Activated CD8-positive, alpha-beta memory T cell treated with anti-CD3 and anti-CD28 coated beads for 48 hours (primary cell): ENCODE results near the gene WDR5B.

ENCODE experiments used
- DNase-seq, 3 experiments: peaks; one replicate each; pipeline ENCODE4 v3.0.0-alpha.2; 2020; ENCODE audit warnings: low read depth in 2 of 3, low spot score in 2 of 3

Gene WDR5B

DNA sequence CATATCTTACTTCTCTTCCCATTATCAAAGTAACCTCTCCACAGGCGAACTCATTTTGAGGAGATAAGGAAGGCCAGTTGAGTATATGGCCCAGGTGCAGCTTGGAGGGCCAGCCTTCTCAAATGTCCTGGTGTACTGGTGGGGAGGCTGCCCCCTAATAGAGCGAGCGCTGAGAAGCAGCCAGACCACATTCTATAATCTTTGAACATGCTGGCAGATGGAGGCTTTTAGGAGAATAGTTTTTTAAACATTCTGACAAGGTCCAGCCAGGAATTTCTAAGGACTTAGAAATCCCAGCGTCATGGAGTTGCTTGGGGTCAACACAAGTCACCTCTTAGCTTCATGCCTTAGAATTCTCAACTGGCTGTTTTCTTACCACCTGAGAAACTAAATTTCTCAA lies 5.8 kb downstream of the WDR5B start:
- DNase-seq, result no peak

DNA sequence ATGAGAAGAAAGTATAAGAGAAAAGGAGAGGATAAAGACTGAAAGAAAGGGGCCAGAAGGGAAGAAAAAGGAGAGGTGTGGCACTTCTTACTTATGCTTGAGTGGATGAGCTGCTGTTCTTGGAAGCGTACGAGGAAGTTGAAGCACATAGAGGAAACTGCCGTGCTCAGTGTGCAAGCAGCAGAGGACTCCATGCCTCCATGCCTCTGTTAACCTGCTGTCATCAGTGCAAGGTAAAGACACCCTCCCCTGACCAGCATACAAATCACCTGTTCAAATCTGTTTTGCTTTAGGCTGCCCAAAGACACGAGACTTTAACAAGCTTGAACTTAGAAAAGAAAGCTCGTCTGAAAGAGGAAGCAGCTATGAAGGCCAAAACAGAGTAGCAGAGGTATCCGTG lies 6.4 kb downstream of the WDR5B start:
- no peak for DNase-seq

GRCh38 chr3:122407946-122408345 lies 7.9 kb downstream of the WDR5B start:
- DNase-seq, result no peak

DNA sequence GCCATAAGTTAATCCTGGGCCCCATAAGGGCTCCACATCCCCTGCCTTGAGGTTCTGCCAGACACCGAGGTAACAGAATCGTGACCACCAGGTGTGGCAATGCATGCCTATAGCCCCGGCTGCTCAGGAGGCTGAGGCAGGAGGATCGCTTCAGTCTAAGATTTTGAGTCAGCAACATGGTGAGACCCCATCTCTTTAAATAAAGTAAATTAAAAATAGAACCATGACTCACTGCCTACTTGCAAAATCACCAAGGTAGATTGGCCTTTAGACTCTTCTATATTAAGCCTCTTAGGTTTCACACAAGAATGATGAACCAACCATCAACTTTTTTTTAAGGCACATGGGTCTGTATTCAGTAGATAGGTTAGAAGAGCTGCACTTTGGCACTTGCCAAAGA lies 9.7 kb downstream of the WDR5B start:
- DNase-seq, result no peak

GRCh38 chr3:122405015-122405414 lies 10.8 kb downstream of the WDR5B start:
- DNase-seq, result no peak

- no peak for DNase-seq
These were observed 12.4 kb downstream of the WDR5B start for GRCh38 chr3:122403489-122403888.

DNA sequence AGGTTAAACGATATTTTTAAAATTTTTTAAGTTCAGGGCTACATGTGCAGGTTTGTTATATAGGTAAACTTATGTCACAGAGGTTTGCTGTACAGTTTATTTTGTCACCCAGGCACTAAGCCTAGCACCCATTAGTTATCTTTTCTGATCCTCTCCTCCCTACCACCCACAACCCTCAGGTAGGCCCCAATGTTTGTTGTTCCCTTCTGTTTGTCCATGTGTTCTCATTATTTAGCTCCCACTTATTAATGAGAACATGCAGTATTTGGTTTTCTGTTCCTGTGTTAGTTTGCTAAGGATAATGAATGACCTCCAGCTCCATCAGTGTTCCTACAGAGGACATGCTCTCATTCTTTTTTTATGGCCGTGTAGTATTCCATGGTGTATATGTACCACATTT lies 16.9 kb downstream of the WDR5B start:
- DNase-seq, result no peak

GRCh38 chr3:122397201-122397600 lies 18.7 kb downstream of the WDR5B start:
- no peak for DNase-seq

GRCh38 chr3:122396511-122396910 lies 19.4 kb downstream of the WDR5B start:
- no peak for DNase-seq

- no peak for DNase-seq
These were observed 20.3 kb downstream of the WDR5B start for GRCh38 chr3:122395582-122395981.

- DNase-seq, result no peak
These were observed 21.7 kb downstream of the WDR5B start for GRCh38 chr3:122394173-122394572.

DNA sequence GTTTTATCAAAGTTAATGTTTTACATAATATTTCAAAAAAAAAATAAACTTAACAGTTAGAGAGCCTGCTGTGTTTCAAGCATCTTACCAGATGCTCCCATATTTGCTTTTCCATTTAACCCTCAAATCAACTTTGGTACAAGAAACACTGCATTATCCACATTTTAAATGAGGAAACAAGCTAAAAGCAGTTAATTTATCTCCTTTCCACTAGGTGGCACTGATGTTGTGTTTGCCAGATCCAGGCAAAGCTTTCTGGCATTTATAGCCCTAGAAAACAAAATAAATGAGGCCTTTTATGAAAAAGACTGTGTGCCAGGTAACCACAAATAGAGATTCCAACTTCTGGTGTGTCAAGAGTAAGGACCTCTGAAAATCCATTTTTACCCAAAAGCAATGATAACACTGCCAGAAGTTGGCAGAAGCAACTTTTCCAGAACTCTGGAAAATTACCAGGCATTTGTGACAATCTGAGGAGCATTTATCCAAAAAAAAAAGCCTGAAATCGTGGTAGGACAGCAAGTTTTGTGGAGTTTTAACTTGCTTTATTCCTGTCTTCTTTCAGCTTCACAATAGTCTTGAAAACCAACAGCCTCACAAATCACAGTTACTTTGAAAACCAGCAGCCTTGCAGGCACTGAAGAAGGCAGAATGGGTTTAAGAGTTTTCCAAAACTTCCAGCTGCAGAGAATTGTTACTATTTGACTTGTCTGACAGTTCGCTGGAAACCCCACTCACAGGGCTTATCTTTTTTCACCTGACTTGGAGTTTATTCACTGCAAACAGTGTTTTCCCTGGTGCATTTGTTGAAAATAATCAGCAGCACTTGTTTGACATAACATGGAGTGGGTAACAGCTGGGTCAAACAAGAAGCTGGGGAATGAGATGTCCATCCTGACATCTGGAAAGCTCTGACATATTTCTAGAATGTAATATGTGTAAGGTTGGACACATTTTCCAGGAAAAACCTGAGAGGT lies 22.7 kb downstream of the WDR5B start:
- no peak for DNase-seq

DNA sequence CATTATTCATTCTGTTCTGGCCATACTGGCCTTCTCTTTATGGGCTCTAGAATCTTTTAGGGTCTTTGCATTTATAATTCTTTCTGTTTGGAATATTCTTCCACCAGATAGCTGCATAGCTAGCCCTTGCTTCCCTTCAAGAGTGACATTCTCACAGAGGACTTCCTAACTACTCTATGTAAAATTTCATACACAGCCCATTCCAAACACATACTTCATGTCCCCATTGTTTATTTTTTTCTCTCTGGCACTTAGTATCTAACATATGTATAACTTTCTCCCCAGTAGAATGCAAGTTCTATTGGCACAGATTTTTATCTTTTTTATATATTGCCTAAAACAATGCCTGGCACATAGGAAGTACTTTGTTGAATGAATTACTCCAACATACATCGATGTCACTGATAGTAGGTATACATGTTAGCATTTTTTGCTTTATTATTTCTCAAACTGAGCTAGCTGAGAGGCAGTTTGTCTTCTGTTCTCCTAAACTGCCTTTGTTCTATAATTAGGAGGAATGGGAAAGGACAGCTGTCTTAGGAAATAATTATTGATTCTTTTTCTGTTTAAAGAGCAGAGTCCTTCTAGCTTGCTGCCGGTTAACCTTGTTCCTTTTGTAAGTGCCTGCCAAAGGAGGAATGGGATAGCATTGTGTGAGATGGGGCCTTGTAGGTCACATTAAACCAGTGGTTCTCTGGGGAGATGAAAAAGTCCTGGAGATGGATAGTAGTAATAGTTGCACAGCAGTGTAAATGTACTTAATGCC lies 24.0 kb downstream of the WDR5B start:
- DNase-seq, result no peak

- no peak for DNase-seq
These were observed 25.2 kb downstream of the WDR5B start for GRCh38 chr3:122390665-122391064.

- no peak for DNase-seq
These were observed 26.0 kb downstream of the WDR5B start for GRCh38 chr3:122389892-122390291.

GRCh38 chr3:122389197-122389596 lies 26.7 kb downstream of the WDR5B start:
- DNase-seq, result no peak

DNA sequence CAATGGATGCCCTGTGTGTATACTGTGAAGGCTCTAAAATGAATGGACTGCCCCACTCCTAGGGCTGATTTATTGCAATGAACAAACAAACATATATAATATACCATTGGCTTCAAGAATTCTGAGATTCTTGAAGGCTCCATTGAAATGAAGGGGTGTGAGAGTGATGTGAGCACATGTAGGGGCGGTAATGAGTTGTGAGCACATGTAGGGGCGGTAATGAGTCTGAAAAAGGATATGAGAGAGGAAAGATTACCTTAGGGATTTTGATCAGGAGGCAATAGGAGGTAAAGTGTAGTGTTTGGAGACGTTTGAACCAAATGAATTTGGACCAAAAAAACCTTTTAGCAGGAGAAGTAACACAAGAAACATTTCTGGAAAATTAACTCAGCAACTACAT lies 28.2 kb downstream of the WDR5B start:
- DNase-seq, result no peak

DNA sequence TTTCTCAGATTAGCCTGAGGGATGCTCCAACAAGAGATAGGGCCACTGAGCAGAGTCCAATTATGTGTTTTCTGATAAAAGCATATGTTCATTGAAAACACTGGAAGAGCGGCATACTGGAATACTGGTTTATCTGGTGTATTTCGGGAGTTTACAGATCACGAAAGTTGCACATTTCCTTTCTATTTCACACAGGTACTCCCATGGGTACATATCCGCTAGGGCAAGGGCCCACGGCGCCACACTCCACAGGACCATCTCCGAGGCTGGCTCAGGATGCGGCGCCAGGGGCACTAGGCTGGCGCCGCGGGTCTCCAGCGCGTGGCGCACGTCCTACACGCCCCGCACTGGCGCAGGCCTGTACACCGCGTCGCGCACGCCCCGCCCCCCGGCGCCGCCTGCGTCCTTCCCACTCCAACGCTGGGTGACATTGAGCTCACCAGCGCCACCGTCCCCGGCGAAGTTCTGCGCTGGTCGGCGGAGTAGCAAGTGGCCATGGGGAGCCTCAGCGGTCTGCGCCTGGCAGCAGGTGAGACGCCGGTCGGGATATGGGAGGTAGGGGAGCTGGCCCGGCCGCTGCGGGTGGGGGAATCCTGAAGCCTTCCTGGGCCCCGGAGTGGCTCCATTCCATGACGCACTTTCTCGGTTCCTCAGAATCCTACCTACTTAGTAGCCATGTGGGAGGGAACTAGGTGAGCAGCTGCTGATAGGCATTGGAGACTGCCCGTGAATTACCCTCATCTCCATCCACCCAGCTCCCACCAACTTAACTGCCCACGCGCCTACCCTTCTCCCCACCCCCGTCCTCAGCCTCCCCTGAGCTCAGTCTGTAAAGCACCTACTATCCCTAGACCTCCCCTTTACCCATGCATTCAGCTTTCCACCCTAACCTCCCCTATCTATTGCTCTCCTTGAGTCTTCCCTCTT lies 31.8 kb downstream of the WDR5B start, which contains the start of gene FAM162A:
FAM162A (plus strand) TSS at position 412 of the 927 bp plus-strand sequence; CDS start at position 496, 84 bp downstream.
- DNase-seq, result peak; percentile 85 to 88 (median 88)

GRCh38 chr3:122382888-122383666 lies 32.8 kb downstream of the WDR5B start, which contains the start of gene MIX23:
MIX23 (minus strand) TSS chr3:122383231; CDS start chr3:122383224, 7 bp downstream.
- peak; percentile 66 to 69 (median 69) for DNase-seq

- no peak for DNase-seq
These were observed 37.9 kb downstream of the WDR5B start for GRCh38 chr3:122377975-122378374.
